Liver (tissue), 9 donors: Measurements from ENCODE around the gene ETS1. TPM values are rescaled to one million over a fixed set of nuclear protein-coding genes. Genes with fewer than 3 reads are reported as not detected.

Experiments used
- DNase-seq: peaks from one replicate; pipeline ENCODE4 v3.0.0-alpha.2; 2017; ENCODE audit warnings: low spot score
- H3K27ac ChIP-seq, 2 donors: one replicate each; pipeline ENCODE4 v1.7.0; 2013; ENCODE audit warnings: inconsistent platforms in 2 of 2, low read length in 2 of 2, control low read depth in 1 of 2, low read depth in 1 of 2, mild to moderate bottlenecking in 1 of 2
- H3K27me3 ChIP-seq, 4 donors: one replicate each; pipeline versions ENCODE4 v1.6.1 to v1.7.0; 2013; ENCODE audit warnings: low read length in 3 of 4, inconsistent platforms in 1 of 4, mild to moderate bottlenecking in 1 of 4, moderate library complexity in 1 of 4; ENCODE audit not compliant: control insufficient read depth in 4 of 4, insufficient read depth in 4 of 4
- H3K36me3 ChIP-seq, 4 donors: one replicate each; pipeline versions ENCODE4 v1.6.1 to v1.7.0; 2013; ENCODE audit warnings: low read length in 3 of 4, mild to moderate bottlenecking in 3 of 4, low read depth in 1 of 4, moderate library complexity in 1 of 4; ENCODE audit not compliant: control insufficient read depth in 4 of 4, insufficient read depth in 3 of 4
- H3K4me1 ChIP-seq, 4 donors: one replicate each; pipeline versions ENCODE4 v1.6.1 to v1.7.0; 2013; ENCODE audit warnings: low read length in 3 of 4, mild to moderate bottlenecking in 3 of 4, moderate library complexity in 1 of 4; ENCODE audit not compliant: control insufficient read depth in 4 of 4, insufficient read depth in 4 of 4
- H3K4me3 ChIP-seq, 3 donors: one replicate each; pipeline versions ENCODE4 v1.6.1 to v1.7.0; 2013; ENCODE audit warnings: low read length in 3 of 3, control low read depth in 1 of 3, low read depth in 1 of 3, mild to moderate bottlenecking in 1 of 3
- H3K9ac ChIP-seq, 2 donors: one replicate each; pipeline ENCODE4 v1.7.0; 2013; ENCODE audit warnings: low read length in 2 of 2, mild to moderate bottlenecking in 2 of 2, moderate library complexity in 2 of 2, control low read depth in 1 of 2, low read depth in 1 of 2
- H3K9me3 ChIP-seq, 4 donors: one replicate each; pipeline versions ENCODE4 v1.6.1 to v1.7.0; 2013; ENCODE audit warnings: low read length in 3 of 4; ENCODE audit not compliant: control insufficient read depth in 4 of 4
- CTCF ChIP-seq: fragments of 150-350 bp; IDR thresholded peaks from 2 replicates; pipeline ENCODE4 v1.5.1; 2017; ENCODE audit warnings: improper control_type of control experiment, low read depth, low read length; ENCODE audit not compliant: missing input control
- EGR1 ChIP-seq, 2 donors: IDR thresholded peaks; 2 replicates each; pipeline ENCODE4 v1.6.1; 2016 to 2018; ENCODE audit warnings: antibody characterized with exemption in 2 of 2, low read depth in 2 of 2
- FOXA1 ChIP-seq: IDR thresholded peaks from 2 replicates; pipeline ENCODE4 v1.6.1; 2016; ENCODE audit warnings: antibody characterized with exemption
- FOXA2 ChIP-seq: IDR thresholded peaks from 2 replicates; pipeline ENCODE4 v1.6.1; 2016; ENCODE audit warnings: antibody characterized with exemption
- GABPA ChIP-seq, 2 donors: IDR thresholded peaks in 1 of 2; conservative IDR thresholded peaks in 1 of 2; 2 replicates each; pipeline ENCODE4 v1.6.1; 2016; ENCODE audit warnings: antibody characterized with exemption in 2 of 2, mild to moderate bottlenecking in 1 of 2, moderate library complexity in 1 of 2
- HNF4A ChIP-seq, 2 donors: conservative IDR thresholded peaks; 2 replicates each; pipeline ENCODE4 v1.6.1; 2016; ENCODE audit warnings: antibody characterized with exemption in 2 of 2, mild to moderate bottlenecking in 2 of 2
- HNF4G ChIP-seq: IDR thresholded peaks from 2 replicates; pipeline ENCODE4 v1.6.1; 2016; ENCODE audit warnings: antibody characterized with exemption
- JUND ChIP-seq, 2 donors: IDR thresholded peaks; 2 replicates each; pipeline ENCODE4 v1.6.1; 2016; ENCODE audit warnings: antibody characterized with exemption in 2 of 2
- MAX ChIP-seq: IDR thresholded peaks from 2 replicates; pipeline ENCODE4 v1.6.1; 2016; ENCODE audit warnings: antibody characterized with exemption
- NR2F2 ChIP-seq: IDR thresholded peaks from 2 replicates; pipeline ENCODE4 v1.6.1; 2016; ENCODE audit warnings: antibody characterized with exemption
- RAD21 ChIP-seq, 2 donors: IDR thresholded peaks; 2 replicates each; pipeline ENCODE4 v1.6.1; 2016; ENCODE audit warnings: antibody characterized with exemption in 2 of 2, mild to moderate bottlenecking in 2 of 2
- RXRA ChIP-seq, 2 donors: IDR thresholded peaks; 2 replicates each; pipeline ENCODE4 v1.6.1; 2017 to 2018; ENCODE audit warnings: antibody characterized with exemption in 2 of 2, mild to moderate bottlenecking in 1 of 2
- SP1 ChIP-seq: IDR thresholded peaks from 2 replicates; pipeline ENCODE4 v1.6.1; 2018; ENCODE audit warnings: antibody characterized with exemption, mild to moderate bottlenecking
- YY1 ChIP-seq: IDR thresholded peaks from 2 replicates; pipeline ENCODE4 v1.6.1; 2016; ENCODE audit warnings: antibody characterized with exemption, mild to moderate bottlenecking
- ZBTB33 ChIP-seq: IDR thresholded peaks from 2 replicates; pipeline ENCODE4 v1.6.1; 2016; ENCODE audit warnings: antibody characterized with exemption
- WGBS: extraction: QIAGEN DNeasy Blood & Tissue Kit; methylation state at CpG from one replicate; pipeline ENCODE4 v1.1.7; 2013; 5-methylcytosine and 5-hydroxymethylcytosine counted together
- polyA plus RNA-seq, 2 donors: library from polyadenylated mRNA; stranded (reverse) in 1 of 2; unstranded in 1 of 2; fragments of 200-250 nt in 1 of 2; fragments of >200 nt in 1 of 2; fragmentation: Nextera tagmentation in 1 of 2; extraction: Ambion mirVana in 1 of 2; gene quantifications; one replicate each; pipeline versions ENCODE4 v1.2.1 to v1.2.3, GENCODE V29; 2013 to 2015
- total RNA-seq, 2 donors: library from RNA; depleted of rRNA; stranded (reverse); fragments of >200 nt; gene quantifications; one replicate each; pipeline ENCODE4 v1.2.3, GENCODE V29; 2014
- TF ChIP-seq, protein P1 (sequence below): IDR thresholded peaks from 2 replicates; pipeline ENCODE4 v1.6.1; 2016; ENCODE audit warnings: antibody characterized with exemption
- donor health status: healthy.
- donor health status: healthy.
- donor health status: healthy.
- donor health status: healthy.
- donor health status: healthy.

Gene ETS1
- total and polyA plus RNA-seq, 4 donors = 4.8 to 30.0 (median 20.3) TPM

DNA sequence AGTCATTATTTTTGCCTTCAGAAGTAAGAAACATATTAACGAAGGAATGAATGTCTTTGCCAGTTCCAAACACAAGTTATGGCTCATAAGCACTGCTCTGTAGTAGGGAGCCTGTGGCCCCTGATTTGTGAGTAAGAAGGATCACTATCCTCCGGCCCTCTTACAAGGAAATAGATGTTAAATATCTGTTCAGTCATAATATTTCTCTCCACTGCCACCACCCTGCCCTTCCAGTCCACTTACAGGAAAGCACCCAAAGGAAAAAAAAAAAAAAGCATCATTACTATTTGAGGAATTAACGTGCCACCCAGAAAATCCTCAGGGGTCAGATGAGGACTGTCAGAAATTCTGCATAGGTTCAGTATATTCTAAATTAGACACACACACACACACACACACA, 123.4 kb downstream of the ETS1 start:
- WGBS = 69% methylated on average over 3 of the region's 3 CpGs
- DNase-seq = no peak
- Histone ChIP-seq H3K36me3 (peaks cover 0 to 6% (median 3%) of the 10 kb centered on the region in 4 donors), H3K27ac (peak overlapping the region; percentile 49 to 64), H3K4me3 (no peak overlapping the region), H3K9me3 (no peaks in the 10 kb centered on the region), H3K27me3 (no peaks in the 10 kb centered on the region), H3K9ac (peak overlapping the region in 1 of 2 donors; percentile 5), H3K4me1 (no peaks in the 10 kb centered on the region)
- TF ChIP-seq YY1 = no peak
- no peak for TF ChIP-seq MAX
- no peak for TF ChIP-seq NR2F2
- TF ChIP-seq FOXA2 = no peak
- TF ChIP-seq JUND (IDR thresholded peaks at IDR 0.05) = no peak
- TF ChIP-seq ZBTB33 = no peak
- TF ChIP-seq HNF4A (conservative IDR thresholded peaks at IDR 0.05) = no peak
- no peak for TF ChIP-seq FOXA1
- TF ChIP-seq RAD21 (IDR thresholded peaks at IDR 0.05) = no peak
- TF ChIP-seq GABPA (IDR thresholded peaks at IDR 0.05 in 1 of 2, conservative IDR thresholded peaks at IDR 0.05 in 1 of 2) = no peak
- TF ChIP-seq SP1 = no peak

- Histone ChIP-seq H3K27me3 (no peaks in the 10 kb centered on the region), H3K27ac (peak overlapping the region; percentile 53 to 78), H3K4me3 (no peak overlapping the region), H3K4me1 (no peaks in the 10 kb centered on the region), H3K9ac (no peak overlapping the region), H3K36me3 (peaks cover 0 to 6% (median 3%) of the 10 kb centered on the region in 4 donors), H3K9me3 (no peaks in the 10 kb centered on the region)
- TF ChIP-seq EGR1 (IDR thresholded peaks at IDR 0.05; ENCODE audit: low read depth in 2 of 2) = no peak
- TF ChIP-seq RAD21 (IDR thresholded peaks at IDR 0.05) = peak in 1 of 2 donors; percentile 6
- peak; percentile 29 for TF ChIP-seq NR2F2
- DNase-seq = no peak
- 81% methylated on average over 8 of the region's 8 CpGs for WGBS
Measured at GRCh38 chr11:128463371-128463829, 124.0 kb downstream of the ETS1 start.

GRCh38 chr11:128462922-128463321, 124.4 kb downstream of the ETS1 start:
- Histone ChIP-seq H3K4me1 (no peaks in the 10 kb centered on the region), H3K4me3 (no peak overlapping the region), H3K9me3 (no peaks in the 10 kb centered on the region), H3K36me3 (peaks cover 0 to 6% (median 3%) of the 10 kb centered on the region in 4 donors), H3K9ac (no peak overlapping the region), H3K27ac (peak overlapping the region; percentile 53 to 78), H3K27me3 (no peaks in the 10 kb centered on the region)
- TF ChIP-seq FOXA2 (no peak), RXRA (IDR thresholded peaks at IDR 0.05) (no peak), RAD21 (IDR thresholded peaks at IDR 0.05) (no peak), YY1 (no peak)
- no peak for DNase-seq
- 68% methylated on average over 4 of the region's 4 CpGs for WGBS

- H3K27me3 ChIP-seq = no peaks in the 10 kb centered on the region
- WGBS = 94% methylated on average over 13 of the region's 13 CpGs
- DNase-seq = no peak
- no peaks in the 10 kb centered on the region for H3K4me1 ChIP-seq
- H3K27ac ChIP-seq = no peak overlapping the region
- H3K36me3 ChIP-seq = peaks cover 0 to 6% (median 3%) of the 10 kb centered on the region in 4 donors
- H3K9ac ChIP-seq = no peak overlapping the region
- H3K4me3 ChIP-seq = no peak overlapping the region
- no peaks in the 10 kb centered on the region for H3K9me3 ChIP-seq
- TF ChIP-seq JUND (IDR thresholded peaks at IDR 0.05) (no peak), EGR1 (IDR thresholded peaks at IDR 0.05; ENCODE audit: low read depth in 2 of 2) (no peak), HNF4A (conservative IDR thresholded peaks at IDR 0.05) (no peak), SP1 (no peak), FOXA1 (no peak), NR2F2 (no peak), CTCF (no peak), ZBTB33 (no peak), MAX (no peak), RAD21 (IDR thresholded peaks at IDR 0.05) (no peak), FOXA2 (no peak), HNF4G (no peak)
- TF ChIP-seq, protein P1, sequence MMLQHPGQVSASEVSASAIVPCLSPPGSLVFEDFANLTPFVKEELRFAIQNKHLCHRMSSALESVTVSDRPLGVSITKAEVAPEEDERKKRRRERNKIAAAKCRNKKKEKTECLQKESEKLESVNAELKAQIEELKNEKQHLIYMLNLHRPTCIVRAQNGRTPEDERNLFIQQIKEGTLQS = no peak
Measured at GRCh38 chr11:128462189-128462588, 125.2 kb downstream of the ETS1 start.
